ENCODE data around the gene GTPBP6.
A peak's percentile ranks its signal among the peaks of the same experiment; 100 is the strongest.

The GTPBP6 gene

GRCh38 chrX:275967-276580, 42.5 kb downstream of the GTPBP6 start:
- DNase-seq (ENCODE audit: low read depth) = peak; percentile 40
- H3K4me3 ChIP-seq (ENCODE audit: control insufficient read depth, low read depth, low read length) = peak overlapping the region; percentile 57

GRCh38 chrX:275476-275966, 43.1 kb downstream of the GTPBP6 start:
- no peak for DNase-seq (ENCODE audit: low read depth)
- no peak for TF ChIP-seq CTCF (conservative IDR thresholded peaks at IDR 0.05; ENCODE audit: control insufficient read depth, insufficient read depth, low read depth, low read length)
- no peak overlapping the region for H3K4me3 ChIP-seq (ENCODE audit: control insufficient read depth, low read depth, low read length)

More at GRCh38 chrX:275967-276580, 42.5 kb downstream of the GTPBP6 start:
- no peak for TF ChIP-seq CTCF (conservative IDR thresholded peaks at IDR 0.05; ENCODE audit: control insufficient read depth, insufficient read depth, low read depth, low read length)

- DNase-seq (ENCODE audit: low read depth) = no peak
- no peak for TF ChIP-seq CTCF (conservative IDR thresholded peaks at IDR 0.05; ENCODE audit: control insufficient read depth, insufficient read depth, low read depth, low read length)
- no peak overlapping the region for H3K4me3 ChIP-seq (ENCODE audit: control insufficient read depth, low read depth, low read length)
Measured at GRCh38 chrX:274904-275475, 43.6 kb downstream of the GTPBP6 start.

GRCh38 chrX:270848-271367, 47.7 kb downstream of the GTPBP6 start:
- DNase-seq (ENCODE audit: low read depth) = no peak
- no peak overlapping the region for H3K4me3 ChIP-seq (ENCODE audit: control insufficient read depth, low read depth, low read length)
- no peak for TF ChIP-seq CTCF (conservative IDR thresholded peaks at IDR 0.05; ENCODE audit: control insufficient read depth, insufficient read depth, low read depth, low read length)

GRCh38 chrX:267771-268261, 50.8 kb downstream of the GTPBP6 start:
- no peak for TF ChIP-seq CTCF (conservative IDR thresholded peaks at IDR 0.05; ENCODE audit: control insufficient read depth, insufficient read depth, low read depth, low read length)
- no peak overlapping the region for H3K4me3 ChIP-seq (ENCODE audit: control insufficient read depth, low read depth, low read length)
- DNase-seq (ENCODE audit: low read depth) = no peak

DNA sequence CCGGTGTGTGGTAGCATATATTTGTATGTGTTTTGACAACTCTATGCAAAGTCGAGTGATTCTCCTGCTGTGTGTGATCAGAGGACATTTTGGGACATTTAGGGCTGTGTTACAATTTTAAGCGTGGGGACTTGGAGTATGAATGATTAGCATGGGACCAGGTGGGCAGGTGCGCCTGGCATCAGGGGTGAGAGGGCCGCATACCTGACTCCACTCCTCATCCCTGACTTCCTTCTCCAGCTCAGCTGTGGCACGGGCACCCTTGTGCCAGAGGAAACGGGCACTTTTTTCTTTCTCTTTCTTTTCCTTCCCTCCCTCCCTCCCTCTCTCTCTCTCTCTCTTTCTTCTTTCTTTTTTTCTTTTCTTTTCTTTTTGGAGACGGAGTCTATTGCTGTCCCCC, 53.1 kb downstream of the GTPBP6 start:
- H3K4me3 ChIP-seq (ENCODE audit: control insufficient read depth, low read depth, low read length) = no peak overlapping the region
- no peak for DNase-seq (ENCODE audit: low read depth)
- no peak for TF ChIP-seq CTCF (conservative IDR thresholded peaks at IDR 0.05; ENCODE audit: control insufficient read depth, insufficient read depth, low read depth, low read length)

Measured in fibroblast of mammary gland (primary cell).